Progenitor cell of endocrine pancreas (in vitro differentiated cells): ENCODE results near the gene CACNB3. TPM values are rescaled to one million over a fixed set of nuclear protein-coding genes. Genes with fewer than 3 reads are reported as not detected.

Experiments
- DNase-seq: peaks from one replicate; pipeline ENCODE4 v3.0.0; 2021; ENCODE audit warnings: low spot score; ENCODE audit not compliant: unreplicated experiment
- H3K27ac Mint-ChIP-seq: 2 replicates; pipeline ENCODE4 v1.8.0; 2021; ENCODE audit warnings: mild to moderate bottlenecking, moderate library complexity, mixed read lengths
- H3K27me3 Mint-ChIP-seq: 2 replicates; pipeline ENCODE4 v1.8.0; 2021; ENCODE audit warnings: mixed read lengths
- H3K36me3 Mint-ChIP-seq: 2 replicates; pipeline ENCODE4 v1.8.0; 2022; ENCODE audit warnings: mixed read lengths; ENCODE audit not compliant: insufficient read depth
- H3K4me1 Mint-ChIP-seq: 2 replicates; pipeline ENCODE4 v1.8.0; 2021; ENCODE audit warnings: low read depth, mixed read lengths
- H3K4me3 Mint-ChIP-seq: 2 replicates; pipeline ENCODE4 v1.8.0; 2021; ENCODE audit warnings: low read depth, mild to moderate bottlenecking, moderate library complexity, mixed read lengths
- H3K9me3 Mint-ChIP-seq: 2 replicates; pipeline ENCODE4 v1.8.0; 2021; ENCODE audit warnings: low read depth, mixed read lengths
- total RNA-seq: library from RNA; stranded (reverse); gene quantifications from 2 replicates; pipeline ENCODE4 v1.2.1, GENCODE V29; 2021
- TF ChIP-seq, protein P1 (sequence below): fragments of 200-600 bp; sonication (generic); IDR thresholded peaks from one replicate; pipeline ENCODE4 v1.5.0; 2021; ENCODE audit warnings: antibody characterized with exemption, mild to moderate bottlenecking; ENCODE audit not compliant: unreplicated experiment

CACNB3 gene
- total RNA-seq, 1 donor from 2014 or later, result 73.9 TPM

GRCh38 chr12:48811437-48812090 lies 6.7 kb upstream of the CACNB3 start:
- H3K27ac Mint-ChIP-seq, result no peak overlapping the region

DNA sequence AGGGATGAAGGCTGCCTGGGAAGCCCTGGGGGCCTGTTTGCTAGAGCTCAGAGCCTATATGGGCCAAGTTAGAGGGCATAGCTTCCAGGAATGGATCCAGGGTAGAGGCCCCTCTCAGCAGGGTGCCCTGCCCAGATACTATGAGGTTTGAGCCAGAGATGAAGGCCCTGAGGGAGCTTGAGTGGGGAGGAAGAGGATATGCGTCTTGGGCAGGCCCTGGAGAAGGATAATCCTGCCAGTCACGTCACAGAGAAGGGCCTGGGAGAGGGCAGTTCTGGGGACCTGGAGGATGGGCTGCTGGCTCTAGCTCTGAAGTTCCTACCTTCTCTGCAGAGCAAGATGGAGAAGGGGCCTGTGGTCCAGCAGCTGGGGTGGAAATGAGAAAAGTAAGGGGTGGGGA lies 5.9 kb upstream of the CACNB3 start:
- Mint-ChIP-seq H3K36me3 (no peaks in the 10 kb centered on the region), H3K4me1 (peaks cover 29% of the 10 kb centered on the region), H3K27me3 (peaks cover 25% of the 10 kb centered on the region), H3K9me3 (no peaks in the 10 kb centered on the region), H3K27ac (no peak overlapping the region), H3K4me3 (no peak overlapping the region)
- DNase-seq, result no peak
- TF ChIP-seq, protein P1, sequence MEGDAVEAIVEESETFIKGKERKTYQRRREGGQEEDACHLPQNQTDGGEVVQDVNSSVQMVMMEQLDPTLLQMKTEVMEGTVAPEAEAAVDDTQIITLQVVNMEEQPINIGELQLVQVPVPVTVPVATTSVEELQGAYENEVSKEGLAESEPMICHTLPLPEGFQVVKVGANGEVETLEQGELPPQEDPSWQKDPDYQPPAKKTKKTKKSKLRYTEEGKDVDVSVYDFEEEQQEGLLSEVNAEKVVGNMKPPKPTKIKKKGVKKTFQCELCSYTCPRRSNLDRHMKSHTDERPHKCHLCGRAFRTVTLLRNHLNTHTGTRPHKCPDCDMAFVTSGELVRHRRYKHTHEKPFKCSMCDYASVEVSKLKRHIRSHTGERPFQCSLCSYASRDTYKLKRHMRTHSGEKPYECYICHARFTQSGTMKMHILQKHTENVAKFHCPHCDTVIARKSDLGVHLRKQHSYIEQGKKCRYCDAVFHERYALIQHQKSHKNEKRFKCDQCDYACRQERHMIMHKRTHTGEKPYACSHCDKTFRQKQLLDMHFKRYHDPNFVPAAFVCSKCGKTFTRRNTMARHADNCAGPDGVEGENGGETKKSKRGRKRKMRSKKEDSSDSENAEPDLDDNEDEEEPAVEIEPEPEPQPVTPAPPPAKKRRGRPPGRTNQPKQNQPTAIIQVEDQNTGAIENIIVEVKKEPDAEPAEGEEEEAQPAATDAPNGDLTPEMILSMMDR, result no peak

More at GRCh38 chr12:48811437-48812090, 6.7 kb upstream of the CACNB3 start:
- TF ChIP-seq, protein P1, result no peak
- Mint-ChIP-seq H3K4me1 (peaks cover 25% of the 10 kb centered on the region), H3K9me3 (no peaks in the 10 kb centered on the region), H3K27me3 (peaks cover 18% of the 10 kb centered on the region), H3K36me3 (no peaks in the 10 kb centered on the region), H3K4me3 (no peak overlapping the region)
- DNase-seq, result no peak

- TF ChIP-seq, protein P1, result no peak
- peaks cover 25% of the 10 kb centered on the region for H3K27me3 Mint-ChIP-seq
- H3K4me3 Mint-ChIP-seq, result peak overlapping the region; percentile 92
- H3K9me3 Mint-ChIP-seq, result no peaks in the 10 kb centered on the region
- no peak overlapping the region for H3K27ac Mint-ChIP-seq
- no peak for DNase-seq
- H3K36me3 Mint-ChIP-seq, result no peaks in the 10 kb centered on the region
- peaks cover 32% of the 10 kb centered on the region for H3K4me1 Mint-ChIP-seq
Observed at GRCh38 chr12:48813465-48814261, 4.6 kb upstream of the CACNB3 start.

GRCh38 chr12:48814262-48815125 lies 3.8 kb upstream of the CACNB3 start:
- peak overlapping the region; percentile 92 for H3K4me3 Mint-ChIP-seq
- peaks cover 25% of the 10 kb centered on the region for H3K27me3 Mint-ChIP-seq
- no peaks in the 10 kb centered on the region for H3K36me3 Mint-ChIP-seq

More at GRCh38 chr12:48814262-48815125, 3.8 kb upstream of the CACNB3 start:
- no peaks in the 10 kb centered on the region for H3K9me3 Mint-ChIP-seq
- peak; percentile 87 for DNase-seq
- peaks cover 39% of the 10 kb centered on the region for H3K4me1 Mint-ChIP-seq
- H3K27ac Mint-ChIP-seq, result peak overlapping the region; percentile 84
- TF ChIP-seq, protein P1, result peak; percentile 99
